GM18507 (cell line): ENCODE data around the gene HCLS1.
A peak's percentile ranks its signal among the peaks of the same experiment; 100 is the strongest.
"Not testable (repeated sequence)": the region's sequence is repeated elsewhere in the genome, so short reads cannot be mapped to it uniquely, and the experiment has no call there.

Experiments
- DNase-seq: peaks from one replicate; pipeline ENCODE4 v3.0.0; 2011; ENCODE audit warnings: low read depth; ENCODE audit not compliant: insufficient read length; ENCODE audit errors: extremely low spot score
- FAIRE-seq: peaks from 2 replicates; lab custom pipeline; 2011; peaks lifted over from hg19 to GRCh38; lab: Jason Lieb, UNC

The HCLS1 gene, protein sequence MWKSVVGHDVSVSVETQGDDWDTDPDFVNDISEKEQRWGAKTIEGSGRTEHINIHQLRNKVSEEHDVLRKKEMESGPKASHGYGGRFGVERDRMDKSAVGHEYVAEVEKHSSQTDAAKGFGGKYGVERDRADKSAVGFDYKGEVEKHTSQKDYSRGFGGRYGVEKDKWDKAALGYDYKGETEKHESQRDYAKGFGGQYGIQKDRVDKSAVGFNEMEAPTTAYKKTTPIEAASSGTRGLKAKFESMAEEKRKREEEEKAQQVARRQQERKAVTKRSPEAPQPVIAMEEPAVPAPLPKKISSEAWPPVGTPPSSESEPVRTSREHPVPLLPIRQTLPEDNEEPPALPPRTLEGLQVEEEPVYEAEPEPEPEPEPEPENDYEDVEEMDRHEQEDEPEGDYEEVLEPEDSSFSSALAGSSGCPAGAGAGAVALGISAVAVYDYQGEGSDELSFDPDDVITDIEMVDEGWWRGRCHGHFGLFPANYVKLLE

DNA sequence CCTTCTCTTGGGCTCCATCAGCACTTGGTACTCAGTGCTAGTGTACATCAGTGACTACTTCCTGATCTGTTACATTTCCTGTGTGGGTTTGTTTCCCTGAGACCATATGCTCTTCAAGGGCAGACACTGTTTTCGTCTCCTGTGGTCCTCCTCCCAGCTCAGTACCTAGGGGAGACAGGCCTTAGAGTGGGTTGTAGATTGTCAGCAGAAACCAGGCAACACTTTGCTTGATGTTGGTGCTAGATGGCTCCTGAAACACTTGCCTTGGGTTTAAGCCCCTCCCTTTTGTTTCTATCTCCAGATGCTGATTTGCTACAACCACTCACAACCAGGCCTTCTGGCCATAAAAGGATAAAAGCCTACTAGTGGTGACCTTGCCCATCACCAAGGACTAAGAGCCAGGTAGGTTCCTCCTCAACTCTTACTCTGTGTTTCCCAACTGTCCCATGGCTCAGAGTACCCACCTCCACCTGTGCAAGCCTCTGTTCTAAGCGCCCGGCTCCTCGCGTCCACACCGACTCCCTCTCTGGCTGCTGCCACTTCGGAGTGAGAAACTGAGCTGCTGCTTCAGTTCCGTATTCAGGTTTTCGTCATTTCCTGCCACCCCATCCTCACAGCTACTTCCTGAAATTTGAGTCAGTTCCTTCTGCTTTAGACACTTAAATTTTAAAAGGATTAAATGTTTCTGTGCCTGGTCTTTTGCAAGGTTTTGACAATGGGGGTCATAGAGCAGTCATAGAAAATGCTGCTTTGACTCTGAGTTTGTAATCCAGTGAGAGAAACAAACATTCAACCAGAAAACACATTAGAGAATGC, at the start of gene HCLS1:
TSS of gene HCLS1 (minus strand) at position 548 of the 816 bp plus-strand sequence. CDS start 2,556 bp downstream, outside the sequence.
- FAIRE-seq (peak; percentile 99), DNase-seq (peak; percentile 46)

DNA sequence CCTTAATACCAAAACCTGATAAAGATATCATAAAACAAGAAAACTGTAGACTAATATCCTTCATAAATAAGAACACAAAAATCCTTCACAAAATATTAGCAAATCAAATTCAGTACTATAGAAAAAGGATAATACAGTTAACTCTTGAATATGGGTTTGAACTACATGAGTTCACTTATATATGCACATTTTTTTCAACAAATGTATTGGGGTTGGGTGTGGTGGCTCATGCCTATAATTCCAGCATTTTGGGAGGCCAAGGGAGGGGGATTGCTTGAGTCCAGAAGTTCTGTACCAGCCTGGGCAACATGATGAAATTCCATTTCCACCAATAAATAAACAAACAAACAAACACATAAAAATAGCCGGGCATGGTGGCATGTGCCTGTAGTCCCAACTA, 49.6 kb upstream of the HCLS1 start:
- DNase-seq (no peak), FAIRE-seq (peak; percentile 18)

DNA sequence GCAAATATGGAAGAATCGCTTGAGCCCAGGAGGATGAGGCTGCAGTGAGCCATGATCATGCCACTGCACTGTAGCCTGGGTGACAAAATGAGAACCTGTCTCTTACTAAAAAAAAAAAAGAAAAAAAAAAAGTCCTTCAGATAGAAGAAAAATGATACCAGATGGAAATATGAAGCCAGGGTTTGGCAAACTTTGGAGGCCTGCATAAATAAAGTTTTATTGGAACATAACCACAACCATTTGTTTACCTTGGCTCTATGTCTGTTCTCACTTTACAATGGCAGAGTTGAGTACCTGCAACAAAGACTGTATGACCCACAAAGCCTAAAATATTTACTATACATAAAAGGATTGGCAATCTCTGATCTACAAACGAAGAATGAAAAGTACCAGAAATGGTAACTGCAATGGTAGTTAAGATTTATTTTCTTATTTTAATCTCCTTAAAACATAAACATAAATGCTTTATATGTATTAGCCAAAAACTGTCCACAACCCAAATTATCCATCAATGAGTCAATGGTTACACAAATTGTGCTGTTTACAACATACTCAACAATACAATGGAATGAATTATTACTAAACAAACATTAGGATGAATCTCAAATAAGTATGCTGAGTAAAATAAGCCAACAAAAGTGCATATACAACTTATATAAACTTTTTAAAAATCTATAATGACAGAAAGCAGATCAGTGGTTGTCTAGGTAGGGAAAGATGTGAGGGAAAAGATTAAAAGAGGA, 47.0 kb upstream of the HCLS1 start:
- FAIRE-seq: no peak
- no peak for DNase-seq

DNA sequence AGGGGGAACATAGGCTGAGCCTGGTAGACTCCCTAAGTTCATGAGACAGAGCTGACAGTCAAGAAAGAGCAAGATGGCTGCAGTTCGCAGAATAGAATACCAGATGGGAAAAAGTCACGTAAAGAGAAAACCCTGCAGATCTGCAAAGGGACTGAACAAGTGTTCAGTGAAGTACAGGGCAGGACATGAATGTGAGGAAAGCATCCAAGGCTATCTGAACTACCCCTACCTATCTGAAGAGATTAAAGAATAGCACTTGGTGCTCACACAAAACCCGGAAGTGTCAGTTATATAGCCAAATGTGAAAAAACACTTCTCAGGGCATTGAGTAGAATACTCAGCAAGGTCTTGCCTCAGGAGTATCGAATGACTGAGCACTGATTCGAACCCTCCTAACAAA, 44.8 kb upstream of the HCLS1 start:
- DNase-seq: no peak
- FAIRE-seq: no peak

DNA sequence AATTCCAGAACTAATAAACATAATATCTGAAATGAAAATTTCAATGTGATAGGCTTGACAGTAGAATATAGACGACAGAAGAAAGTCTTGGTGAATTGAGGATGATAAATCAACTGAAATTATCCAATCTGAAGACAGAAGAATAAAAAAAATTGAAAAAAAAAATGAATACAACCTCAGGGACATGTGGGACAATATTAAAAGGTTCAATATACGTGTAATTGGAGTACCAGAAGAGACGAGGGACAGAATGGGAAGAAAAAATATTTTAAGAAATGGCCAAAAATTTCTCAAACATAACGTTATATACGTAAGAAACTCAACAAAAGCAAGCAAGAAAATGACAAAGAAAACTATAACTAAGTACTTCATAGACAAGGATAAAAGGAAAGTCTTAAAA, 43.3 kb upstream of the HCLS1 start:
- FAIRE-seq: no peak
- DNase-seq: no peak

DNA sequence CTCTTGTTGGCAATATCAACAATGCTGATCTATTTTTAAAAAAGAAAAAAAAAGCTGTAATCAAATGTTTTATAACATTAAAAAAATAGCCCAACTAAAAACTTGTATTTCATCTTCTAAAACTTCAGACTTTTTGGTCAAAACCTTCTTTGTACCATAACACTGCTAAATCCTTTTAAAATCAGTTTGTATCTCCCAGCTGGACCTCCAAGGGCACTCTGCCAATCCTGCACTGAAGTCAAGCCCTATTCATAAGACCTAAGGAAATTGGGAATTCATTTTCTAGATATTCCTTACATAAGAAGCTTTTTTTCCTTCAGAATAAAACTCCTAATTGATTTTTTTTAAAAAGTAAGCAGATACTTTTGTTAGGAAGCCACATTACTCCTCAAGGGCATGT, 38.2 kb upstream of the HCLS1 start:
- FAIRE-seq (no peak), DNase-seq (no peak)

DNA sequence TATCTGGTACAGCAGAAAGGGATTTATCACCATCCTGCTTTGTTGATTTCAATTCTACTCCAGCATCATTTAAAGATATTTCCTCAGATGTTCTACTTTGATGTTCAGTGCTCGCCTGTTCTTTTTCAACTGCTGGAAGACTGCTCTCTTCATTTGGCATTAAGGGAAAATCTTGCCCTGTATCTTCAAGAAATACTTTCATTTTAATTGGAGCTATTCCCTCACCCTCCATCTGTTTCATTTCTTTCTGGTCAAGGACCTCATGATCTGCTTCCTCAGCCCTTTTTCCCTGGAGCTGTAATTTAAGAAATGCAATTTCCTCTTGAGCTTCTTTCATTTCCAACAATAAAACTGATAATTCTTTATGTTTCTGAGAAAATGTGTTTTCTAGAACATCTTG, 37.8 kb upstream of the HCLS1 start:
- no peak for FAIRE-seq
- DNase-seq: no peak

DNA sequence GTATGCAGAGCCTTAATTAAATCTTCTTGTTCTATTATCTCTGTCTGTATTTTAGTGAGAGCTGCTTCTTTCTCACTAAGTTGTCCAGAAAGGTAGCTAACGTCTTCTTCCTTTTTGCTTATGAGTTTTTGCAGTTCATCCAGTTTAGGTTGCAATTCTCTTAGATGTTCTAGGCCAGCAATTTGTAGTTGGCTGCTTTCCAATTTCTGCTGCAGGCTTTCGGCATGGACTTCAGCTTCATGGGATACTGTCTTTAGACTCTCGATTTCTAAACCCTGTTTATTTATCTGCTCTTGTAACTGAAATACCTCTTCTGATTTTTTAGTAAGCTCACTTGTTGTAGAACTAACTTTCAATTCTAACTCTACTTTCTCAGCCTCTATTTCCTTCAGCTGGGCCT, 35.5 kb upstream of the HCLS1 start:
- FAIRE-seq (no peak), DNase-seq (no peak)

DNA sequence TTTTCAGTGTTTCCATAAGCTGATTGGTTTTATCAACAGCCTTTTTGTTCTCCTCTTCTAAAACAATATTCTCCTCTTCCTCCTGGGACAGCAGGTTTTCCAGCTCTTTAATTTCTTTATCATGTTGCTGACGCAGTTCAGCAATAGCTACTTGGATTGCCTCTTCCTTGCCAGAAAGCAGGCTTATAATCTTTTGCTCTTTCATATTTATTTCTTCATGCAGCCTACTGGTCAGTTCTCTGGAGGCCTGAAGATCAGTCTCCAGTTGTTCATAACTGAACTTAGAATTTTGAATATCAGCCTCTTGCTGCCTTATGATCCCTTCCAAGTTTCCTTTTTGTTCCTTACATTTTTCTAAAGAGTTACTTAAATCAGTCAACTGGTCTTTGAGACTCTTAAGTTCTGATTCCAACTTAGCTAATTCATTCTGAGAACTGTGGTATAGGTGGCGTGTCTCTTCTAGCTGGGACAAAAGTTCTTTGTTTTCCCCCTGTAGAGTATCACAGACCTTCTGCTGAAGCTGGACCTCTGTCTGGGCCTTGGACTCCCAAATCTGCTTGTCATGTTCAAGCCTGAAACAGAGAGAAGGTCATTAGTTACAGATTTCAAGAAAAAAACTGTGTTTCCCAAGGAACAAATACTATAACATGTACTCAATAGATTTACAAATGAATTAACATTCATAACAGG, 31.5 kb upstream of the HCLS1 start:
- FAIRE-seq (peak; percentile 44), DNase-seq (no peak)

DNA sequence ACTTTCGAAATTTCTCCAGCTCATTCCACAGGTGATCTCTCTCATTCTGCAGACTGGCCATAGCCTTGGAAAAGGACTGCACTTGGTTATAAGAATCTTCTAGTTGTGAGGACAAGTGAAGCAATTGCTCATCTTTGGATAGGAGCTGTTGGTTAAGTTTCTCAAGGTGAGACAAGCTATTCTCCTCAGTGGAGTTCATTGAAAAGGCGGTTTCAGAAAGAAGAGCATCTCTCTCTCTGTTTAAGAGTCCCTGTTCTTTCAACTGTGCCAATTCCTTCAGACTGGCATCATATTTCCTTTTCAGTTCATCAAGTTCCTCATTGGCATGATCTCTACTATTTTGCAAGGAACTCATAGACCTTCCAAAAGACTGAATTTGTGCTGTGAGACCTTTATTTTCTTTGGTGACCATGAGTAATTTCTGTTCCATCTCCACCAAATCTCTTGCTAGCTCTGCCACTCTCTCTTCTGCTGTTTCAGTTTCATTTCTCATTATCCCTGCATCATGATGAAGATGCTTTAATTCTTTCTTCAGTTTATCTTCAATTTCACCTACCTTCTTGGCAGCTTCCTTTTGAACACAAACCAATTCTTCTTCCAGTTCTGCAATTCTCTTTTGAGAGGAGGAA, 30.2 kb upstream of the HCLS1 start:
- FAIRE-seq (peak; percentile 88), DNase-seq (peak; percentile 17)

DNA sequence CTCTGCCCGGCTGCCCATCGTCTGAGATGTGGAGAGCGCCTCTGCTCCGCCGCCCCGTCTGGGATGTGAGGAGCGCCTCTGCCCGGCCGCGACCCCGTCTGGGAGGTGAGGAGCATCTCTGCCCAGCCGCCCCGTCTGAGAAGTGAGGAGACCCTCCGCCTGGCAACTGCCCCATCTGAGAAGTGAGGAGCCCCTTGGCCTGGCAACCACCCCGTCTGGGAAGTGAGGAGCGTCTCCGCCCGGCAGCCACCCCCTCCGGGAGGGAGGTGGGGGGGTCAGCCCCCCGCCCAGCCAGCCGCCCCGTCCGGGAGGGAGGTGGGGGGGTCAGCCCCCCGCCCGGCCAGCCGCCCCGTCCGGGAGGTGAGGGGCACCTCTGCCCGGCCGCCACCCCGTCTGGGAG, 28.0 kb upstream of the HCLS1 start:
- FAIRE-seq: not testable (repeated sequence)

DNA sequence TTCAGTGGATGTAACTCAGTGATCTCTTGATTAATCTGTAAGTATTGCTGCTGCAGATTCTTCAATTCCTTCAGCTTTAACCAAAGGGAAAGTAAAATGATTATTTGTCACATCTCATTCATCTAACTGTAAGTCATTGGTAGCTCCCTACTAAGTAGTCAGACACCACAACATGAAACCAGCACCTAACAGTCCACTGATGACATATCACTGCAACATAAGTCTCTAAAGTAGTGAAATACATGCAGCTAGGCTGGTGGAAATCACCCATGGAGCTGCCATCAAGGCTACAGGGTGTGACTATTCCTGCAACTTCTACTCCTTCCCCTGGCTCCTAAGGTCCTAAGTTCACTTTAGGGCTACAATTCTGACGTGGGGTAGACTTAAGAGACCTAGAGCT, 21.1 kb upstream of the HCLS1 start:
- FAIRE-seq: no peak

More for the DNA sequence above, 28.0 kb upstream of the HCLS1 start:
- not testable (repeated sequence) for DNase-seq

DNA sequence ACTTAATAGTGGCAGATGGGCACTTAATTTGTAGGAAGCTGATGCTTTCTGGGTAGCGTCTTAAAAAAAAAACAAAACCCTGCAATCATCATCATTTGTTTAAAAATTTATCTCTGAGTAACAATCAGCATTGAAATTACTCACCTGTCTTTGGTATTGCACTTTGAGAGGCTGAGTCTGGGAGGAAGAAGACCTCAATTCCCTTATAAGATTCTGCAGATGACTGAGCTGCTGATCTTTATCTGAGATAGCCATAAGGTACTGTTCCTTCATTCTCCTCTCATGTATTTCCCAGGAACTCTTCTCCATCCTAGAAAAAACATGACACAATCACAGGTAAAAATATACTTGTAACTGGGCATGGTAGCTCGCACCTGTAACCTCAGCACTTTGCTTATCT, 16.4 kb upstream of the HCLS1 start:
- DNase-seq (no peak), FAIRE-seq (no peak)

More for the DNA sequence above, 21.1 kb upstream of the HCLS1 start:
- DNase-seq: no peak

DNA sequence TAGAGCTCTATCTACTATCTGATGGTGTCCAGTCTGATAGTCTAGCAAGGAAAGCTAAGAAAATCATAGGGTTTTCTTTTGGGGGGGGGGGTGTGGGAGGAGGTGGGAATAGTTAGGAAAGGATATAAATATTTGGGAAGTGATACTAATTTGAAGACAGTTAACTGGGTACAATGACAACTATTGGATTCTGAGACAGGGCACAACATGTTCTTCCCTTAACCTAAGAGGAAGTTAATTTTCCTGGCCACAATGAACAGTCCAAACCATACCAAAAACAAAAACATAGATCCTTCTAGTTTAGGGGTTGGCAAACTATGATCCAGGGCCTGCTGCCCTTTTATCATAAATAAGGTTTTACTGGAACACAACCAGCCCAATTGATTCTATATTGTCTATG, 10.0 kb upstream of the HCLS1 start:
- no peak for DNase-seq
- no peak for FAIRE-seq

DNA sequence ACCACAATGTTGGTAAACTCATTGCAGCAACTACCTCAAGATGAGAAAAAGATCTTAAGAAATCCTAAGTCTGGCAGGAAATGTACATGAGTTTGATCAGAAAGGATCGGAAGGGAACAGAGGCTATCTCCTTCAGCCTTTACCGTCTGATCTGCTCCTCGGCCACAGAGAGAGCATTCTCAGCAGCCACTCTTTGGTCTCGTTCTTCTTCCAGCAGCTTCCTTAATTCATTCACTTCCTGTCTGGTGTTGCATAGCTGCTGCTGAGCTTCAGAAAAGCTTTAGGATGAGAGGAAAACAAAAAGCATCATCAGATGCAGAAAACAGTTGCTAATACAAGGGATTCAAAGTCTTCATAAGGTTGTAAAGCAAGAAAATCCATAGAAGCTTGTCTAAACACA, 6.6 kb upstream of the HCLS1 start:
- FAIRE-seq (no peak), DNase-seq (no peak)

DNA sequence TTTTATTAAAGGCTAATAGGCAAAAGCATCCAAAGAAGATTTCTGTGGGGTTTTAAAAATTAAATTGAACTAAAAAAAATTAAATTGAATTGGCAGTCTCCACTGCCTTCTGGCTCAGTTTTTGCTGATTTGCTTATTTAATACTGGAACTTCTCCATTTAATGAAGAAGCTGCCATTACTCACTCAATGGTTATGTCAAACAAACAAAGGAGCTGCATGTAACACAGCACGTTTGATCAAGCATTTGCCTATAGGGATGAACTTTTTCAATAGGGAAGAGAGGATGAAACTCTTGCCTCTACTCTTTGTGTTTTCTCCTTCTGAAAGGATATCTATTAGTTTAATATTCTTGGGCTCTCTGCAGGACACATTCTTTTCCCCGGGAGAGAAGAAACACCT, 4.8 kb upstream of the HCLS1 start:
- no peak for DNase-seq
- FAIRE-seq: no peak

DNA sequence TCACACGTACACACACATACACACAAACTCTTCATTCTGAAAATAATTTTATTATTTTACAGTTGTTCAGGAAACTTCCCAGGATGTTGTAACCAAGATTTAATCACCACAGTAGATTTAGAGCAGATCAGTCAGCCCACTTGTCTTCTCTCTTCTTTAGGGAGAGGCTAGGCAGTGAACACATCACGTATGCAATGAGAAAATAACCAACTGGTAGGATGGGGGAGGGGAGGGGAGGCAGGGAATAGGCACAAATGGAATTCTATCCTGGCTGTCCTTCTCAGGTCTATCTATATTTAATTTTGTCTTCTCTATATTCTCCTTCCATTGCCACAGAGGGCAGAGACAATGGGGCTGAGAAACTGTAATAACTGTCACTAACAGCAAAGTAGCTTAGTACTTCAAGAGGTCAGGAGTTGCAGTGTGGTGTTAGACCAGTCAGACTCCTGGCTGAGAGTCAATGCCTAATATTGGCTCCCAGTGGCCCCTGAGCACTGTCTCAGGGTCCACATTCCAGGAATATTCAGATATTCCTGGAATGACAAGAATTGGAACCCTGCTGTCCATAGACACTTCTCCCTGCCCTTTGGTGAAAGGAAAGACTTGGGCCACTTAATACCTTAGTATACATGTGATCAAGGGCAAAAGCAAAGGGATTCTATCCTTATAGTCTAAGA, 2.6 kb upstream of the HCLS1 start:
- FAIRE-seq: no peak
- no peak for DNase-seq

DNA sequence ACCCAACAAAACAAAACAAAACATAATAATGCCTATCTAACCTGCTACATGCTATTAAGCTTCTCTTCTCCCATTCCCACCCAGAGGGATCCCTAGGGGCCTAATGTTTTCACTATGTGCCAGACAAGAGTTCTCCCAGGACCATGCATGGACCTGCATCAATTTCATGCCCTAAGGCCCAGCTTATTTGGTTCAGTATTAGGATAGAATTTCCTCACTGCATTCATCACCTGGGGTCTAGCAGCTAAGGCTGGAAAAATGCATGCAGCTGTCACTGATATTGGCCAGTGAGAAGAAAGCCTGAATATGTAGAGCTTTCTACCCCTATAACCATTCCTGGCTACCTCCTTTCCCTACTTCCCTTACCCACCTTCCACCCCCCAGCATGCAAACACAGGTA, 2.0 kb upstream of the HCLS1 start:
- FAIRE-seq: no peak
- DNase-seq: no peak
